Cardiac septum (tissue), 1 donor: Measurements from ENCODE around the gene UNC13B. TPM values are rescaled to one million over a fixed set of nuclear protein-coding genes. Genes with fewer than 3 reads are reported as not detected.

Experiments used
- DNase-seq: peaks from one replicate; pipeline ENCODE4 v3.0.0-alpha.2; 2020; ENCODE audit warnings: low spot score
- intact Hi-C: fragments of 100-400 bp; cut with DNase I; formaldehyde crosslinking; loops from one replicate; pipeline ENCODE4 v1.14.0; 2022
- total RNA-seq: library from RNA; stranded (reverse); fragmentation: NEBNext Ultra II Directional; extraction: Animal tissue kit (Norgen Biotek cat#: 25700); gene quantifications from one replicate; pipeline ENCODE4 v1.2.1, GENCODE V29; 2021
- donor health status: DM: no; HTN: no; CAD: no.

UNC13B gene
- total RNA-seq, 1 donor from 2014 or later: 24.7 TPM

DNA sequence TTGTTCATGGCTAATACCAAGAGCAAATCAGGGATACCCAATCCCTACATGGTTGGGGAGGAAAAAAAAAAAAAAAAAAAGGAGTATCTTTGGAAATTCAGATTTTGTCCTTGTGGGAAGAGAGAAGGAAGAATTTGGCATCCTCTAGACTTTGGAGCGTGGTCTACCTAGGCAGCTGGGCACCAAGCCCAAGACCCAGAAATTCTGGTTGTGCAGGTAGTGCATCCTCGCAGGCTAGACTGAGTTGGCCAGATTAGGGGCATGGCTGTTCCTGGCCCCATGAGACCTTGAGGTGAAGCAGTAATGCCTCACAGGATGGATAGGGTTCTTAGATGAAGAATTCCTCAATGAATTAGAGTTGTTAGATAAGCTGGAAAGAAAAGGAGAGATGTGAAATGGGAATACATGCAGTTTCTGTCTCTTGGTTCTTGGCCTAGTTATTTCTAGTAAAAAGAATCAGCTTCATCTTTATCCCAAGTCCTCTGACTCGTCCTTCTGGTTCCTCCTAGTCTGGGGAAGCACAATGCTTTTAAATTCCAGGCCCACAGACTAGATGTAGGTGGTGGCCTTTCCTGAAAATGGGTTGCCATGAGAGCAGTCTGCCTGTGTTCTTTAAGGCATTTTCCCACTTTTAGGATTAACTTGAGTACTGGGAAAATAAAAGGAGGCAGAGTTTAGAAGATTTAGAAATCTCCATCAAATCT, 187.6 kb downstream of the UNC13B start:
- no peak for DNase-seq

DNA sequence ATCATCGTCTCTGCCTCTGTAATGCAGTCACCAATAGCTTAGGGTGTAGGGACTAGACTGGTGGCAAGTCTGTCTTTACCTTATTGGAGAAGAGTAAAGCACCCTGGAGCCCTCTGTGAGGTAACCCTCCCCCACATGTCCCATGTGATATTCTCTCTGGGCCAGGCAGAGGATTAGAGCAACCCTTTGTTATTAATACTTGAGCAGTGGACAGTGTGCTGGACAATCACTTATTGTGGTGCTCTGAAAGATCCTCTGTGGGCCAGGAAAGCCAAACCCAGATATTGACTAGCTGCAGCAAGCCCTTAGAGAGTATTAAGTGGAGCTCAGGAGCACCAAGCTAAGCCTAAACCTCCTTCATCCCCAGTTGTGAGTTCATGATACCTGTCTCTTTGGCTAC, 188.4 kb downstream of the UNC13B start:
- DNase-seq: no peak
- intact Hi-C loops: no loop called here

More for the DNA sequence above, 187.6 kb downstream of the UNC13B start:
- intact Hi-C loops: no loop called here

DNA sequence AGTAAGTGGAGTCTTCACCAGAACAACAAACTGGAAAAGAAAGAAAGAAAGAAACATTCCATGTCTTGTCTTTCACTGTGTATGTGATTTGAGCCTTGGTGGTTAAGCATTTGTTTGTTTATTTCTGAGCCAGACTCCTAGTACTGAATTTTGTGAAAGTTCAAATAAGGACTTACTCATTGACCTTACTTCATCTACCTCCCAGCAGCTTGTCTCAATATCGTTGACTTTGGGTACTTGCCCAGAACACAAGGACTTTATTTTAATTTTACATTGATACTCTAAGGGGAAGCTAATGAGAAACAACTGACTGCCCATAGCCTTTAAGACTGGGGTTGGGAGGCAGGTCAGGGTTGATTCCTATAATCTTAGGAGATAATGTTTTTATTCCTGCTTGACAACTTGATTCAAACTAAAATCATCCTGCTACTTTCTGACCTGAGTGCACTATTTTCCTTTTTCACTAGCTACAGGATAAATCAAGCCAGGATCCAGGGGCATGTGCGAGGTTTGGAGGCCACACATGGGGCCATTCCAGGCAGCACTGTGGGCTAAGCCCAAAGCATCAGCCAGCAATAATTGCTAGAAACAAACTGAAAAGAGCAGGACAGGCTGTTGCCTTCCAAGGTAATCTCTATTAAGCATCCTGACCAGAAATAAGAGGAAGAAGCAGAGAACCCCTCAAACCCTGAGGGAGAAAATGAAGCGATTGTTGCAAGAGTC, 189.2 kb downstream of the UNC13B start:
- intact Hi-C loops: no loop called here
- no peak for DNase-seq

DNA sequence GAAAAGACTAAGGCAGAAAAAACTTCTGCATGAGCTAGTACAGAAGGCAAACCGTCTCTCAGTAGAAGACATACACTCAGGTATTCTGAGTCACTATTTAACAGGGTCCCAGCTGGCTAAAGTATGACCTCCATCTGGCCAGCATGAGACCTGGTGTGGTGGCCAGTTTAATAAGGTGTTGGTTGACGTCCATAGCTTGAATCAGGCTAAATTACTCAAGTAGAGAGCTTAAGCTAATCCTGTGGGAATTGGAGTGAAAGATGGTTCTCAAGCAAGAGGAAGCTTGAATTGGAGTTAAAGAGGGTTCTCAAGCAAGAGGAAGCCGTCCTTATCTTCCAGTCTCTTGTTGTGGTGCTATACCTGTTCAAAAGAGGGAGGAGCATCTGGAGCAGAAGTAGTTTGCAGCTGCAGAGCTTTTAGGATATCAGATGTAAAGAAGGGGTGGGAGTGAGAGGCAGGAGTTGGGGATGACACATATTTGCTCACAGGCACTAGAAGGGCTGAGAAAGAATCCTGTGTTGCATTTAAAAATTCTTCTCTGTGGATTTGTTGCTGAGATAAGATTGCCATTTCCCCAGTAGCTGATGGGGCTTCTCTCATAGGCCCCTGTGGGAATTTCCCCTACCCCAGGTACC, 192.0 kb downstream of the UNC13B start:
- DNase-seq: no peak
- intact Hi-C loops: no loop called here

DNA sequence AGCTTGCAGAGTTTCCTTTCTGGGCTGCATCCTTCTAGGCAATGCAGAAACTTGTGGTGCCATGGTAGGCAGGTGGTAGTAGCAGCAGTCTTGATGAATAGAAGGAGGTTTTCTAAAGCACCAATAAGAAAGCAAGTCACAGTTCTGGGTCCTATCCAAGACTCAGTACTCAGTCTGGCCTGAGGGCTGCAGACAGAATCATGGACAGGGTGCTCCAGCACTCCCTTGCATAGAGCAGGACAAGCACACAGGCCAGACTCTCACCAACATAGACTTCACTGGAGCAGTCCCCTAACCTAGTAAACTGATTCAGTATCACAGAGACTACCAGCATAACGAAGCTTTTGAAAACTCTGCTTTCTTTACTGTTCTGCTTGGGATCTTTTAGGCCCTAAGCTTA, 194.1 kb downstream of the UNC13B start:
- intact Hi-C loops: no loop called here
- DNase-seq: no peak

DNA sequence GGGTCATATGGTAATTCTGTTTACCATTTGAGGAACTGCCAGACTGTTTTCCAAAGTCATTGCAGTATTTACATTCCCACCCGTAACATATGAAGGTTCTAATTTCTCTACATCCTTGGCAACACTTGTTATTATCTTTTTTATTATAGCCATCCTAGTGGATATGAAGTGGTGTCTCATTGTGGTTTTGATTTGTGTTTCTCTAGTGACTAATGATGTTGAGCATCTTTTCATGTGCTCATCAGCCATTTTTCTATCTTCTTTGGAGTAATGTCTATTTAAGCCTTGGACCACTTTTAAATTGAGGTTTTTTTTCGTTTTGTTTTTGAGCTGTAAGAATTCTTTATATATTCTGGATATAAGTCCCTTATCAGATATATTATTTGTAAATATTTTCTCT, 195.3 kb downstream of the UNC13B start:
- DNase-seq: no peak
- intact Hi-C loops: no loop called here

DNA sequence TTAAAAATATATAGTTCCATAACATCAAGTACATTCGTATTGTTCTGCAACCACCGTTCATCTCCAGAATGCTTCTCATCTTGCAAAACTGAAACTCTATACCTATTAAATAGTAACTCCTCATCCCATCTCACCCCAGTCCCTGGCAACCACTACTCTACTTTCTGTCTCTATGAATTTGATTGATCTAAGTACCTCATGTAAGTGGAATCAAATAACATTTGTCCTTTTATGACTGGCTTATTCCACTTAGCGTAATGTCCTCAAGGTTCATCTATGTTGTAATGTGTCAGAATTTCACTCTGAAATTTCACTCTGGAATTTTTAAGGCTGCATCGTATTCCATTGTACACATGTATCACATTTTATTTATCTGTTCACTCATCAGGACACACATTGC, 196.0 kb downstream of the UNC13B start:
- intact Hi-C loops: no loop called here
- no peak for DNase-seq

DNA sequence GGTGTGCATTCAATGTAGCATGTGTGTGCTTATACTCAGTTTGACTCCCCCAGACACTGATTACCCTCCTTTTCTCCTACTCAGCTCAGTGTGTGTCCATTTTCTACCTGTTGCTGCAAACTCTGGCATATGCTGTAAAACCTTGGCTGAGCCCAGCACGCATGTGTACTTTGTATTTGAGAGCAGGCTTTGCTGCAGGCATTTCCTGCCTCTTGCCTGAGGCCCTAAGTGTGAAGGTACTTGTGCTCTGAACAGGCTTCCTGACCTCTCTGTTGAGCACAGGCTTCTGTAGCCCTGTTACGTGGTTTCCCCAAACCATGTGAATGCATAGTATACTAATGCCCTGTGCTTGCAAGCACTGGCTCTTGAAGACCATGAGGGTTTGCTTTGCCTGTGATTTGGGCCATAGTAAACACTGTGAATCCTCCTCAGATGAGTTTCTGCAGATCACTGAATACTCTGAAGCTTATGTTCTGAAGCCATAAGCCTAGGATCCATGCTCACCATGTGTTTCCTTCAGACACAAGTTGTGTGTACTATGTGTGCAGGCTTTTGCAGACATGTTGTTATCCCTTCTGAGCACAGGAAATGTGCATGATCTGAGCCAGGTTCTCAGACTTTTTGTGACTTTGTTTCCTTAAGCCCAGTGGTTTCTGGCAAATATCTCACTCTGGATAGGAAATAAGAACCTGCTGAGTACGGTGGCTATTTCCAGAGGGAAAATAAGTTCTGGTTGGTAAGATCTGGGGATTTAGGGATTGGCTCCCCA, 203.2 kb downstream of the UNC13B start:
- intact Hi-C loops: no loop called here
- no peak for DNase-seq

DNA sequence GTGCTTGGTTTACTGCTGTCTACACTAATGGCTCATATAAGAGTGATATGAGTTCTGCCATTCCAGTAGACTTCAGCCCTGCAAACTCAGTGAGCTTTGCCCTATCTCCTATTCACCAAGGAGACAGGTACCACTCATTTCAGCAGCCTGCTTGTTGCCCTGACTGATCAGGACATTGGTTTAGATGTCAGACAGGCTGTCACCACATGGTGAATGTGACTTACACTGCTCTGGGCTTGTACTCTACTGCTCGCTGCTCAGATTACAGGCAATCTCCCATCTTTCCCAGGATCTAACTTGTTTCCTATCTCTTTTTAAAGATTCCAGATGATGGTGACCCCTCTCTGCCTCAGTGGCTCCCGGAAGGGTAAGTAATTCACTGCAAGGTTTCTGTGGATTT, 204.8 kb downstream of the UNC13B start:
- intact Hi-C loops: no loop called here
- no peak for DNase-seq

DNA sequence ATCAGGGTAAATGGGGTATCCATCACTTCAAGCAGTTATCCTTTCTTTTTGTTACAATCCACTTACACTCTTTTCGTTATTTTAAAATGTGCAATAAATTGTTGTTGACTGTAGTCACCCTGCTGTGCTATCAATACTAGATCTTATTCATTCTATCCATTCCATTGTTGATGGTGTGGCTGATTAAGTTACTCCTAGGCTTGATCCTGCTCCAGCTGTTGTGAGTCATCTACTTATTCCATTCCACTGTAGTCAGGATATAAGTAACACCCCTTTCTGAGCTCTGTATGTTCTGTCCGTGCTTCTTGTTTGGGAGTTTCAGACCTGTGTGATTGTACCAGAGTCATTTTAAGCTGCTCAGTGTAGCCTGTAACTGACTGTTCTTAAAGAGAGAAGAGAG, 205.6 kb downstream of the UNC13B start:
- DNase-seq: no peak
- intact Hi-C loops: no loop called here

DNA sequence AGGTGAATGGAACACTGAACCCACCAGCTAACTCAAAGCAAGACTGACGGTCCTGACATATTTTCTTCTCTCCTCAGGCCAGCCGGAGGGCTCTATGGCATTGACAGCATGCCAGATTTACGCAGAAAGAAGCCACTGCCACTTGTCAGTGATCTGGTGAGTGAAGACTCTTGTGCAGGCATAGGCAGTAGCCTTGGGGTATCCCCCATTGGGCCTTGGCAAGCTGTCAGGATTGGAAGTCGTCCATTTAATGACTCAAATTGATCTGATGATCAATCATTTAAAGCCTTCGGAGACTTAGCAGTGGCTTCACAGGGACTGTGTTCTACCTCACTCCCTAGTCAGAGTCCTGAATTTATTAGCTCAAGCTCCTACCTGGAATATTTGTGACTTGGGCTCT, 208.4 kb downstream of the UNC13B start:
- intact Hi-C loops: no loop called here
- DNase-seq: no peak

DNA sequence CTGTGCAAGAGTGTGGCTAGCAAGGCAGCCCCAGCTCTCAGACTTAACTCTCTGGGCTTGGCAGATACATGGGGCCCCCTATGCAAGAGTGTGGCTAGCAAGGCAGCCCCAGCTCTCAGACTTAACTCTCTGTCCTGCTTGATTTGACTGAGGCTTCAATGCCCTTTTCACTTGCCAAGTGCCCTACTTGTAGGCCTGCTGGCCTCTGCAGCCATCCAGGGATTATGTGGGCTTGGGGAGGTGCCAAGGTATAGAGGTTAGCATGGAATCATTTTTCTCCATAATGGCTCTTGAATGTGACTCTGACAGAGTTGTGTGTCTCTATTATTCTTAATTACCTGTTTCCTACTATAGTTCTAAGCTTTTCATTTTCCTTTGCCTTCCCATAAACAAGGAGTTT, 212.6 kb downstream of the UNC13B start:
- intact Hi-C loops: no loop called here
- no peak for DNase-seq

DNA sequence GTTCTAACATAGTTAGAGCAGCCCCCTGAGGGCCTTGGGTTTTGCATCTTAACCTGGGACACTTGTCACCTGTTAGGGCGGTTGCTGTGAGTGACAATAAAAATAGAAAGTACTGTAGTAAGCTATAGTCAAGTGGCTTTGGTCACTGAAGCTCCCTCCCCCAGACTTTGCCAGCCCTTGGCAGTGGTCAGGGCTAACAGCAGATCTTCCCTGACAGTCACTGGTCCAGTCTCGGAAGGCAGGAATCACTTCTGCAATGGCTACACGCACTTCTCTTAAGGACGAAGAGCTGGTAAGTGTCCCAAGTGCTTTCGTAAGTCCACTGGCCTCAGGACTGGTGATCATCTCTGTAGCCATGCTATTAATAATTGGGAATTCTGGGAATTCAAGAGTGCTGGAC, 213.1 kb downstream of the UNC13B start:
- DNase-seq: no peak
- intact Hi-C loops: no loop called here

DNA sequence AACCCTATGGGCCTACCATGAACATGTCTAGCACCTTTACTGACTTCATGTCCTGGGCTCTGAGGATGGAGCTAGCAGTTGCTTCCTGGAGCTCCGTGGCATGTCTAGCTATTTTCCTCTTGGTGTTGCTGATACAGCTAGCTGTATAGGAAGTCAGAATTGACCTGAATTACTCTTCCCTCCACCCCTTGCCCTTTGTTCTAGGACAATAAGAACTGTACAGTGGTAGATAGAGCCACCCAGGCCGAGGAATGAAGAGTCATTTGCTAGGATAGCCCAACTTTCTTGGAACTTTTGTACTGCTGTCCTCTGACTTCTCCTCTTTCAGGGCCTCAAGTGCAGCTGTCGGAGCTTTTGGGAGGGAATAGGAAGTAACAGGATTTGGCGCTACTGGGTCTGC, 218.2 kb downstream of the UNC13B start:
- intact Hi-C loops: no loop called here
- DNase-seq: no peak

DNA sequence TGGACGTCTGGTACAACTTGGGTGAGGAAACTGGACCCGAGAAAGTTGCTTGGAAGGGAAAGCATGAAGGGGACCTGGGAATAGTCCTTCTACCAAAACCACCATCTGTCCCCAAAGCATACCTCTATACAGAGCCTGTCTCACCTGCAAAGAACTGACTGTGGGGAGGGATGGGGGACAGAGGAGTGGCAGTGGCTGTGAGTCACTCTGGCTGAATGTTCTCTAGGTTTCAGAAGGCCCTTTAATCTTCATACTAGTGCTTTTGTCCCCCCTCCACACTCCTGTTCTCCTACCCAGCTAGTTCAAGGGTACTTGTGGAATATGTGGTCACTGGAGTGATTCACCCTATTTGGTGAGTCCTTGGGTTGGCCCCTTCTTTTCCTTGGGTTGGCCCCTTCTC, 218.8 kb downstream of the UNC13B start:
- no peak for DNase-seq
- intact Hi-C loops: no loop called here

DNA sequence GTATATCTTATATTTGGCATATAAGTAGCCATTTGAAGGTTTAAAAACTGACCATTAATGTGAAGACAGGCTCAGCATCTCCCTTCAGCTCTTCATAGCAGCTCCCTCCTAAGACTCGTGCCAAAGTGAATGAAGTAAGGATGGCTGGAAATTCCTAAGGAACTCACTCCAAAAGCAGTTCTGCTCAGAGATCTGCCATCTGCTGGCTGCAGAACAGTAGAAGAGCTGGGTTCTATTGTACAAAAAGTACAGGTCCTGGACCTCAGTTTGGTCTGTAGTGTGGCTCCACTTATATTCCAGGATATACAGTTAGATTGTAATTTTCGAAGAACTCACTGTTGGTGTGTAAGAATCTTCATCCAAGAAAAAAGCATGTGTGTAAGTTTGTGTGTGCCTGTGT, 223.2 kb downstream of the UNC13B start:
- DNase-seq: no peak
- intact Hi-C loops: no loop called here

DNA sequence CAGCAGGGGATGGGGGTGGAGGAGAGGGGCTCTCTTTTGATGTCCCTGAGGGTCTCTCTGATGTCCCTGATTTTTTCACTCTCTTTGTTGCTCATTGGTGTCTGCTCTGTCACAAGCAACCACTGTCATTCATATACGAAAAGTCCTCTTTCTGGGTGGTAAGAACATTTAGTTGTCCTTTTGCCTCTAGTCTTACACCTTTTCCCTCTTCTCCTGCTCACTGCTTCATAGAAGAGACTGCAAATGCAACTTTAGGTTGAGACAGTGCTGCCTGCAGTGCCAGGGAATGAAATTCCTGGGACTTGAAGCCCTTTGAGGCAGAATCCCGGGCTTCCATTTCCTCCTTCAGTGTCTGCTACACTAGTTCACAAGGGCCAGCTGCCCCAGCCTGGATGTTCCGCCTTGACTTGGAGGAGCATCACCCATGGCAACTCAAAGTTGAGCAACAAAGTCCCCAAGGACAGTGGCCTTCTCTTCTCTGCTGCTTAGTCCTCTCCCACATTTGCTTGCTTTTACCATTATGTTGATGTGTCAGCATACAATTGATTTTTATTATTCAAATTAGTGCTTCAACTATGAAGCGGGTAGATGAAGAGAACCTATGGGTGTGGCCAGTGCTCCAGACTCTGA, 233.4 kb downstream of the UNC13B start:
- no peak for DNase-seq
- intact Hi-C loops: no loop called here

DNA sequence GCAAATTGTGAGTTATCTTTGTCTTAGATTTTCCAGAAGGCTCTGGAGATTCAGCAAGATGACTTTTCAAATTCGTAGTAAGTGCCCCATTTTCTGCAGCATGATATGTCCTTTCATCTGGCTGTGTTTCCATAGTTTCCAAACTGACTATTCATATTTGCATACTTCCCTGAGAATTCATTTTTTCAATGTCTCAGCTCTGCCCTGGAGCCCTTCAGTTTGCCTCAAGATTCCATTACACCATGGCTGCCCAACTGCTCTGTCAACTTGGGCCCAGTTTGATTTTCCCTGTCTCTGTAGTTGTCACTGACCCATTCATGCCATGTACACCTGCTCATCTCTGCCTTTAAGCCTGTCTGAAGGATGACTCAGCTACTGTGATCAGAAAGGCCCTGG, 233.9 kb downstream of the UNC13B start:
- no peak for DNase-seq
- intact Hi-C loops: no loop called here

DNA sequence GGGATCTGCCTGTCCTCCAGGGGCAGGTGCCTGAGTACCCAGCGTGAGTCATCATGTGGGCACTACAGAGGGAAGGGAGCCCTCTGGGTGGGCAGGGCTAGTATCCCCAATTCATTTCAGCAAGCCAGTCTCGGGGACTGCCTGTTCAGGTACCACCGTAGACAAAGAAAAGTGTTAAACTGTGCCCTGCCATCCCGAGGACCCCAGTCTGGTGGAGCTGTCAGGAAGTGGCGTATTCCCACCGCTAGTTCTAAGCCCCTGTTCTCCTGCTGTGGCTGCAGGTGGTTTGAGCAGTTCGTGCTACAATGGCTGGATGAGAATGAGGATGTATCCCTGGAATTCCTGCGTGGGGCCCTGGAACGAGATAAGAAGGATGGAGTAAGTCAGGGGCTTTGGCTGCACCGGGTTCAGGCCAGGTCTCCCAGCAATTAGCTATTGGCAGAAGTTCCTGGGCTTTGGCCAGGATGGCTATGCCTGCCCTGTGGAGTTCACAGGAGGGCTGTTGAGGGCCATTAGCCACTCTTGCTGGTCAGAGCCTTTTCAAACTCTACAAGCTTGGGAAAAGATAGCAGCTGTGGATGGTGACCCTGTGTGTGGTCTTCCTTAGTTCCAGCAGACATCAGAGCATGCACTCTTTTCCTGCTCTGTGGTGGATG, 234.9 kb downstream of the UNC13B start:
- DNase-seq: peak; percentile 75
- intact Hi-C loops: no loop called here
